ENCODE results near the gene GPM6B. TPM values are rescaled to one million over a fixed set of nuclear protein-coding genes. Genes with fewer than 3 reads are reported as not detected.

Gene GPM6B
- total RNA-seq, 1 donor = 10.4 TPM

DNA sequence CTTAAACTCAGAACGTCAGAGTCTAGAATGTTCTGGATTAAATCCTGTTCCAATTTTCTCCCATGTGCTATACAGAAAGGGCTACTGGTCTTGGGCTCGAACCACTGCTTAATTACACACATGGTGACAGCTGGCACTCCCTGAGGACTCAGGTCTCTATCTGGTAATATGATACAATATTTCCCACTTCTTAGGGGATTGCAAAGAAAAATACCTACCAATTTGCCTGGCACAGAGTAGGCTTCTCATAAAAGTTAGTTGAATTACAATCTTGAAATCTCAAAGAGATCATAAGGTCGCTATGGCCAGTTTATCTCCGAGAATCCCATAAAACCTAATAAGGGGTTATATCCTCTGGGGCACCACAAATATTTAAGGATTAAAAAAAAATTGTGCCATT, 8.6 kb downstream of the GPM6B start:
- TF ChIP-seq, protein P1, sequence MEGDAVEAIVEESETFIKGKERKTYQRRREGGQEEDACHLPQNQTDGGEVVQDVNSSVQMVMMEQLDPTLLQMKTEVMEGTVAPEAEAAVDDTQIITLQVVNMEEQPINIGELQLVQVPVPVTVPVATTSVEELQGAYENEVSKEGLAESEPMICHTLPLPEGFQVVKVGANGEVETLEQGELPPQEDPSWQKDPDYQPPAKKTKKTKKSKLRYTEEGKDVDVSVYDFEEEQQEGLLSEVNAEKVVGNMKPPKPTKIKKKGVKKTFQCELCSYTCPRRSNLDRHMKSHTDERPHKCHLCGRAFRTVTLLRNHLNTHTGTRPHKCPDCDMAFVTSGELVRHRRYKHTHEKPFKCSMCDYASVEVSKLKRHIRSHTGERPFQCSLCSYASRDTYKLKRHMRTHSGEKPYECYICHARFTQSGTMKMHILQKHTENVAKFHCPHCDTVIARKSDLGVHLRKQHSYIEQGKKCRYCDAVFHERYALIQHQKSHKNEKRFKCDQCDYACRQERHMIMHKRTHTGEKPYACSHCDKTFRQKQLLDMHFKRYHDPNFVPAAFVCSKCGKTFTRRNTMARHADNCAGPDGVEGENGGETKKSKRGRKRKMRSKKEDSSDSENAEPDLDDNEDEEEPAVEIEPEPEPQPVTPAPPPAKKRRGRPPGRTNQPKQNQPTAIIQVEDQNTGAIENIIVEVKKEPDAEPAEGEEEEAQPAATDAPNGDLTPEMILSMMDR (IDR thresholded peaks at IDR 0.05; ENCODE audit: insufficient read depth, low read length) = no peak
- DNase-seq (ENCODE audit: low read depth) = no peak
- no peak overlapping the region for H3K4me3 ChIP-seq (ENCODE audit: low read depth, low read length)

DNA sequence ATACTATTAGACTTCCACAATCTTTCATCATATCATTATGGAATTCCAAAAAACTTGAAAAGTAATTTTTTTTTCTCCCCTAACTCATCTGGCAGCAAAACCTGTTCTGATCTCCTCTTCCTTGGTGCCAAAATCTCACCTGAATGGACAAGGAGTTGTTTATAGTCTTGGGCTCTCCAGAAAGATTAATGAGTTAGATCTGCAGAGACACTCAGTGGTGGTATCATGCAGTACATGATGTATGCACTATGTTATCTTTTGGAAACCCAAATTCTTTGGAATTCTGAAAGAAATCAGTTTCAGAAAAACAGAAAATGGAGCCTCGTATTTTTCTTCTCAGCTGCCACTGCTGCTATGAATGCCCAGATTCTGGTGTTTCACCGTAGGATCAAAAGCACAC, 11.7 kb downstream of the GPM6B start:
- H3K4me3 ChIP-seq (ENCODE audit: low read depth, low read length) = no peak overlapping the region
- TF ChIP-seq, protein P1 (IDR thresholded peaks at IDR 0.05; ENCODE audit: insufficient read depth, low read length) = no peak
- DNase-seq (ENCODE audit: low read depth) = no peak

DNA sequence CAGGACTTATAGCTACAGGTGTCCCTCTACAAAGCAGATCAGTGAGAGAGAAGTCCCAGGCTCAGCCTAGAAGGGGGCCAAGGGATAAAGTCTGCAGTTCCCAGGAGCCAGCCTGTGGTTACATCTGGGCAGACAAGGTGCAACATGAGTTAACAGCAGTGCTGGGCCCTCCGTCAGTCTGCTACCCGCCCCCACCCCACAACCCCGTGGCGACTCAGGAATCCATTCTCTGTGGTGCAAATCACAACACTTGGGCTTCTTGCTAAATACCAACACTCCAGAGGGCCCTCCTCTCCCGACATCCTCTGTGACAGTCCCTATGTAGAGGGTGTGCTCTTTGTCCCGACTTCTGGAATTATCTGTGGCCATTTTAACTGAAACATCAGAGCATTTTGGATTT, 13.8 kb downstream of the GPM6B start:
- no peak overlapping the region for H3K4me3 ChIP-seq (ENCODE audit: low read depth, low read length)

DNA sequence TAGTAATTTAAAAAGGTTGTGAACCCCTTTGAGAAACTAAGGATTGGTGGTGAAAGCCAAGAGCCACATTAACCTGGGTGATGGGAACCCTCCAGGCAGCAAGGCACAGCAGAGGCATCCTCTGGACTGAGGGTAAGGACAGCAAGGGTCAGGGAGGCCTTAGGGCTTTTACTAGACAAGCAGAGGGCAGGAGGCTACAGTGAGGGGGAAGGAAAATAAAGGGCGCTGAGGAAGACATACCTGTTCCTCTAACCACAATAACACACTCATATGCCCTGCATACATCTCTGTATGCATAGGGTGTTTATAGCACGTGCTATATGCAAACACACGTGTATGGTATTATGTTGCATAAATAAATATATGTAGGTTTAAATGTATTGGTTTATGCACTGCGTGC, 18.7 kb downstream of the GPM6B start:
- TF ChIP-seq, protein P1 (IDR thresholded peaks at IDR 0.05; ENCODE audit: insufficient read depth, low read length) = no peak
- no peak overlapping the region for H3K4me3 ChIP-seq (ENCODE audit: low read depth, low read length)
- DNase-seq (ENCODE audit: low read depth) = no peak

More for the DNA sequence above, 13.8 kb downstream of the GPM6B start:
- DNase-seq (ENCODE audit: low read depth) = no peak
- TF ChIP-seq, protein P1 (IDR thresholded peaks at IDR 0.05; ENCODE audit: insufficient read depth, low read length) = no peak

DNA sequence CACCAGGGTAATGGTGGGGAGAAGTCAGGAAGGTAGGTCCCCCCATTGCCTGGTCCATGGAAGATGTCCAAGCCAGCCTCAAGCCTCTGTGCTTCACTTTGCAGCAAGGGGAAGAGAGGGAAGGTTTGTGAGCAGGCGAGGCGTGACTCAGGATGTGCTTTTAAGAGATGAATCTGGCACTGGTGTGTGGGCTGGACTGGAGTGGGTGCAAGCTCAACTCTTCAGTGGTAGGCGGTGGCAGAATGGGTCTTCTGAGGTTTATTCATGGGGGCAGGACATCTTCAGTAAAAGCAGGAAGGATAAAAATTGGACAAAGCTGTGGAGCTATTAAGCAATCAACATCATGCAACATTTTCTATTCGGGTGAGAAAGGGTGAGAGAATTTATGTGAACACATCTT, 19.4 kb downstream of the GPM6B start:
- H3K4me3 ChIP-seq (ENCODE audit: low read depth, low read length) = no peak overlapping the region
- DNase-seq (ENCODE audit: low read depth) = no peak
- TF ChIP-seq, protein P1 (IDR thresholded peaks at IDR 0.05; ENCODE audit: insufficient read depth, low read length) = no peak

DNA sequence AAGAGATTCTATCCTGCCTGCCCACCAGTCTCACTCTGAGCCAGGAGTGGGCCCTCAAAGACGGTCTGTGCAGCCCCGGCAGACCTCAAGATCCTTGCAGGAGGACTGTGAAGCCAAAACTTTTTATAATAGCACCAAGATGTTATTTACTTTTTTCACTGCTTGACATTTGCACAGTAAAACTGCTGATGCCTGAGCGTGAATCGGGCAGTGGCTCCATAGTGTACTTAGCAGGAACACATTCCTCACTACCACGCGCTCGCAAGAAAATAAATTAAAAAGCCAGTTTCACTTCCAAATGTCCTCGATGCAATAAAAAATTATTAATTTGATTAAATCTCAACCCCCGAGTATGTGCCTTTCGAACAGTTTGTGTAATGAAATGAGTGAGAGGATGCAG, 22.5 kb downstream of the GPM6B start:
- TF ChIP-seq, protein P1 (IDR thresholded peaks at IDR 0.05; ENCODE audit: insufficient read depth, low read length) = no peak
- DNase-seq (ENCODE audit: low read depth) = no peak
- no peak overlapping the region for H3K4me3 ChIP-seq (ENCODE audit: low read depth, low read length)

DNA sequence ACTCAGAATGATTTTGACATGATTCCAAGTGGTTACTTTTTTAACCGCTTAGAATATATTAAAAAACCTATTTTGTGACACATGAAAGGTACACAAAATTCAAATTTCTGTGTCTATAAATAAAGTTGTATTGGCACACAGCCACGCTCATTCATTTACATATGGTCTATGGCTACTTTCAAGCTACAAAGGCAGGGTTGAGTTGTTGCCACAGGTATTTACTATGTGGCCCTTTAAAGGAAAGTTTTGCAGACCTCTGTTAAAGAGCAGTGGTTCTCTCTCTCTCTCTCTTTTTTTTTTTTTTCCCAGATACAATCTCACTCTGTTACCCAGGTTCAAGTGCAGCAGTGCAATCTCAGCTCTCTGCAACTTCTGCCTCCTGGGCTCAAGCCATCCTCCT, 23.0 kb downstream of the GPM6B start:
- TF ChIP-seq, protein P1 (IDR thresholded peaks at IDR 0.05; ENCODE audit: insufficient read depth, low read length) = no peak
- no peak overlapping the region for H3K4me3 ChIP-seq (ENCODE audit: low read depth, low read length)
- no peak for DNase-seq (ENCODE audit: low read depth)

All from fibroblast of the aortic adventitia (primary cell).